ENCODE measurements around the gene GABRA6.

The GABRA6 gene

DNA sequence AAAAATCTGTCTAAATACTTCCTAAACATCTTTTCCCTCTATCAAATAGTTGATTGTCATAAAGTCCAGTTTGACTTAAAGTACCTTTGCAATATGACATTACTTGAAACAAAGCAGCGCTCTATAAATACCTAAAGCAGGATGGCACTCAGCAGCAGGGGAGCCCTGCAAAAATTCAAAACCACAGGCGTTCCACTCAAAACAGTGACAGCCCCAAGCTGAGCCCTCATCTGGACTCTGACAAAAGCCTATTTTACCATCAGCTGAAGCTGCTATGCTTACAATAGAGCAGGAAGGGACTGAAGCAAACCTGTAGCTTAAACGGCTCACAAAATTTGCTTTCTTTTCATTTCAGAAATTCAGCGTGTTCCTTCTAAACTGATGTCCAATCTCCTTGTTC is 11.5 kb downstream of the GABRA6 start:
- Histone ChIP-seq H3K9ac (ENCODE audit: low read depth, low read length) (no peak overlapping the region), H3K4me3 (ENCODE audit: low read depth, low read length) (no peak overlapping the region), H3K4me1 (ENCODE audit: control insufficient read depth, insufficient read depth, low read length) (peaks cover 10% of the 10 kb centered on the region; the same call in 1 of the 2 replicates), H3K36me3 (ENCODE audit: control insufficient read depth, insufficient read depth, low read length) (no peaks in the 10 kb centered on the region), H3K27me3 (ENCODE audit: control insufficient read depth, insufficient read depth, low read length) (no peaks in the 10 kb centered on the region), H3K9me3 (ENCODE audit: control insufficient read depth, insufficient read depth, low read length) (no peaks in the 10 kb centered on the region), H3K27ac (ENCODE audit: low read depth, low read length) (no peak overlapping the region)

DNA sequence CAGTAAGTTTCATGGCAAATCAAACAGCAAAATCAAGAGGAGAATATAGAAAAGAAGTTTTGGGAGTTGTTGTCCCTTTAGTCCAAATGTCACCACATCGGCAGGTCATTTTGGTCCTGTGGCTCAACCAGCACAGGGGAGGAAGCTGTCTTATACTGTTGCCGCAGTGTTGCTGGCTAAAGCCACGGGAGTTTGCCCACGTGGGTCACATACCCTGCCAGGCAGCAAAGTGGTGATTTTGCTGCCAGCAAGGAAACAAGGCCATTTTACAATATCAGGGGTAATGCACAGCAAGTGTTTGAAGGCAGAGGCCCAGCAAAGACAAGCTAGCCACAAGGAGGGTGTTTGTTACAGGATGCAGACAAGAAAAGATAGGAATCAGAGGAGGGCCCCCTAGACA is 14.5 kb downstream of the GABRA6 start:
- no peak overlapping the region for H3K27ac ChIP-seq (ENCODE audit: low read depth, low read length)
- H3K4me3 ChIP-seq (ENCODE audit: low read depth, low read length), result no peak overlapping the region
- no peaks in the 10 kb centered on the region for H3K27me3 ChIP-seq (ENCODE audit: control insufficient read depth, insufficient read depth, low read length)
- peaks cover 10% of the 10 kb centered on the region; the same call in 1 of the 2 replicates for H3K4me1 ChIP-seq (ENCODE audit: control insufficient read depth, insufficient read depth, low read length)
- H3K36me3 ChIP-seq (ENCODE audit: control insufficient read depth, insufficient read depth, low read length), result no peaks in the 10 kb centered on the region
- no peak overlapping the region for H3K9ac ChIP-seq (ENCODE audit: low read depth, low read length)
- no peaks in the 10 kb centered on the region for H3K9me3 ChIP-seq (ENCODE audit: control insufficient read depth, insufficient read depth, low read length)

DNA sequence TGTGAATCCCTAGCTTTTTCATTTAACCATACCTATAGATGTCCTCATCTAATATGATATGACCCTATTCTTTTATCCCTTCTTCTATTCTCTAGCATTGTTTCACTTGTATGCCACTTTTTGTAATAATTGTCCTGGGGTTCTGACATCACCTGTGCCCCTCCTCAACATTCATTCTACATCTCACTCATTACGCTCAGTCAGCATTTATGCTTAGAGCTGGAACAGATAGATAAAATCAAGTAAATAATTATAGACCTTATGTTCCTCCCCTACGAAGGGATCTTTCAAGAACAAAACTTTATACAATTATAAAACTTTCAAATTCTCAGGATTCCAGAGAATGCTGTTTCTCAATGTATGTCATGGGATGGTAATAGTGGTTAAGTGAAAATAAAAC is 18.0 kb downstream of the GABRA6 start:
- Histone ChIP-seq H3K4me3 (ENCODE audit: low read depth, low read length) (no peak overlapping the region), H3K9me3 (ENCODE audit: control insufficient read depth, insufficient read depth, low read length) (no peaks in the 10 kb centered on the region), H3K36me3 (ENCODE audit: control insufficient read depth, insufficient read depth, low read length) (no peaks in the 10 kb centered on the region), H3K9ac (ENCODE audit: low read depth, low read length) (no peak overlapping the region), H3K4me1 (ENCODE audit: control insufficient read depth, insufficient read depth, low read length) (no peaks in the 10 kb centered on the region), H3K27me3 (ENCODE audit: control insufficient read depth, insufficient read depth, low read length) (no peaks in the 10 kb centered on the region), H3K27ac (ENCODE audit: low read depth, low read length) (no peak overlapping the region)

DNA sequence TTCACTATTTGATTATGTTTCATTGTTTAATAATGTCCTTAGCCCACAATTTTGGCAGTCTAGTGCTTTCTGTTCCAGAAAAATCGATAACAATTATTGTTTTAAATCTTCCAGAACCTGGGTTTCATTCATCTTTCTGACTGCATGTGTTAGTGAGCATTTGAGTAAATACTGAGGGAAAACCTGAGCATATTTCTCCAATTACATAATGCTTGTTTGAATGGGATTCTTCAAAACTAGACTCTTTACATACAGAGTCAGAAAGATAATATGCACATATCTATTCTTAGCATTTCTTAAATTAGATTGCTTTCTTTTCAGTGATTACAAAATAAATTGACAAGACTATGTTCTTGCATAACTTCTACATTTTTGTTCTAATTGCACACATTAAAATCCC is 21.9 kb downstream of the GABRA6 start:
- H3K36me3 ChIP-seq (ENCODE audit: control insufficient read depth, insufficient read depth, low read length), result no peaks in the 10 kb centered on the region
- H3K27ac ChIP-seq (ENCODE audit: low read depth, low read length), result no peak overlapping the region
- H3K4me1 ChIP-seq (ENCODE audit: control insufficient read depth, insufficient read depth, low read length), result no peaks in the 10 kb centered on the region
- no peak overlapping the region for H3K9ac ChIP-seq (ENCODE audit: low read depth, low read length)
- no peaks in the 10 kb centered on the region for H3K9me3 ChIP-seq (ENCODE audit: control insufficient read depth, insufficient read depth, low read length)
- H3K4me3 ChIP-seq (ENCODE audit: low read depth, low read length), result no peak overlapping the region
- H3K27me3 ChIP-seq (ENCODE audit: control insufficient read depth, insufficient read depth, low read length), result no peaks in the 10 kb centered on the region

DNA sequence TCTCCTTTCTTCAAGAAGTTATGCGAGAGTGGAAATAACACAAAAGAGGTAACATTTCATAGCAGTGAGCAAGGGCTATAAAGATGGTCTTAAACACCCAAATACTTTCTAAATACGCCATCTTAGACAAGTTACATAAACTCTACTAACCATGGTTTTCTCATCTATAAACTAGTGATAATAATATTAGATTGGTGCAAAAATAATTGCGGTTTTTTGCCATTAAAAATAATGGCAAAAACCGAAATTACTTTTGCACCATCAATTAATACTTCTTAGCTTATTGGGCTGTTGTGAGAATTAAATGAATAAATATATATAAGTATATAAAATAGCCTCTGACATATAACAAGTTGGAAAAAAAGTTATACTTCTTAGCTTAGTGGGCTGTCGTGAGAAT is 23.7 kb downstream of the GABRA6 start:
- H3K4me3 ChIP-seq (ENCODE audit: low read depth, low read length), result no peak overlapping the region
- H3K27me3 ChIP-seq (ENCODE audit: control insufficient read depth, insufficient read depth, low read length), result no peaks in the 10 kb centered on the region
- H3K27ac ChIP-seq (ENCODE audit: low read depth, low read length), result no peak overlapping the region
- no peaks in the 10 kb centered on the region for H3K36me3 ChIP-seq (ENCODE audit: control insufficient read depth, insufficient read depth, low read length)
- H3K9me3 ChIP-seq (ENCODE audit: control insufficient read depth, insufficient read depth, low read length), result no peaks in the 10 kb centered on the region
- H3K9ac ChIP-seq (ENCODE audit: low read depth, low read length), result no peak overlapping the region
- H3K4me1 ChIP-seq (ENCODE audit: control insufficient read depth, insufficient read depth, low read length), result peaks cover 11% of the 10 kb centered on the region; the same call in 1 of the 2 replicates

DNA sequence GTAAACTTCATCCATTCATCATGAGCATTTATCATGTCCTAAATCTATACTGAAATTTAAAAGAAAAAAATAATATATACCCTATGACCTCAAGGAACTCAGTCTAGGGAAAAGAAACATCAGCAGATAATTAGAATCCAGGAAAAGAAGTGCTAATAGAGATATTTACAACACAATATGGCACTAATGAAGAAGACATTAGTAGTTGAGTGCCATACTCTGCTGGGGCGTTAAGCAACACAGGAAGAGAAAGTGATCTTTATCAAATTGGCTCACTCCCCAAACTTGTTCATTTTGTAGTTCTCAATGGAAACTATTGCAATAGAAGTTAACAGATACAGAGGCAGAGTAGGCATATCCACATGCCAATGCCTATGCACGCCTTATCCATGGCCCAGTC is 27.5 kb downstream of the GABRA6 start:
- Histone ChIP-seq H3K9me3 (ENCODE audit: control insufficient read depth, insufficient read depth, low read length) (no peaks in the 10 kb centered on the region; the same call in 1 of the 2 replicates), H3K9ac (ENCODE audit: low read depth, low read length) (no peak overlapping the region), H3K36me3 (ENCODE audit: control insufficient read depth, insufficient read depth, low read length) (no peaks in the 10 kb centered on the region), H3K27me3 (ENCODE audit: control insufficient read depth, insufficient read depth, low read length) (no peaks in the 10 kb centered on the region), H3K4me1 (ENCODE audit: control insufficient read depth, insufficient read depth, low read length) (peaks cover 11% of the 10 kb centered on the region; the same call in 1 of the 2 replicates), H3K4me3 (ENCODE audit: low read depth, low read length) (no peak overlapping the region), H3K27ac (ENCODE audit: low read depth, low read length) (no peak overlapping the region)

DNA sequence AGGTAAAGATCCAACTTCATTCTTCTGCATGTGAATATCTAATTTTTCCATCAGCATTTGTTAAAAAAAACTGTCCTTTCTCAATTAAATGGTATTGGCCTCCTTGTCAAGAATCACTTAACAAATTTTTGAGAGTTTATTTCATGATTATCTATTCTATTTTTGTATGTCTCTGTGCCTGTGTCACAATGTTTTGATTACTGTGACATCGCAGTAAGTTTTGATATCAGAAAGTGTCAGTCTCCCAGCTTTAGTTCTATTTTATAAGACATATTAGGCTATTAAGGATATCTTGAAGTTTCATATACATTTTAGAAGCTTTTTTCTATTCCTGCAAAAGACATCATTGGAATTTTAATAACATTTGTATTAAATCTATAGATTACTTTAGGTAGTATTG is 33.6 kb downstream of the GABRA6 start:
- Histone ChIP-seq H3K36me3 (ENCODE audit: control insufficient read depth, insufficient read depth, low read length) (no peaks in the 10 kb centered on the region), H3K4me1 (ENCODE audit: control insufficient read depth, insufficient read depth, low read length) (no peaks in the 10 kb centered on the region), H3K27ac (ENCODE audit: low read depth, low read length) (no peak overlapping the region), H3K9ac (ENCODE audit: low read depth, low read length) (no peak overlapping the region), H3K4me3 (ENCODE audit: low read depth, low read length) (no peak overlapping the region), H3K9me3 (ENCODE audit: control insufficient read depth, insufficient read depth, low read length) (no peaks in the 10 kb centered on the region; the same call in 1 of the 2 replicates), H3K27me3 (ENCODE audit: control insufficient read depth, insufficient read depth, low read length) (no peaks in the 10 kb centered on the region)

DNA sequence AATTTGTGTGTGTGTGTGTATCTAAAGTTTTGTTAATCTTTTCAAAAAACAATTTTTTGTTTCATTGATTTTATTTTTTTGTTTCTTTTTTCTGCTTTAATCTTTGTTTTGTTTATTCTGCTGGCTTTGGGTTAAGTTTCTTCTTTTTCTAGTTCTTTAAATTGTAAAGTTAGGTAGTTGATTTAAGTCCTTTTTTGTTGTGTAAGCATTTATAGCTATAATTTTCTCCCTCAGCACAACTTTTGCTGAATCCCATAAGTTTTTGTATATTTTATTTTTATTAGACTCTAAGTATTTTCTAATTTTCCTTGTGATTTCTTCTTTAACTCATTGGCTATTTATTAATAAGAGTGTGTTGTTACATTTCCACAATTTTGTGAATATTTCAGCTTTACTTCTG is 34.9 kb downstream of the GABRA6 start:
- Histone ChIP-seq H3K9ac (ENCODE audit: low read depth, low read length) (no peak overlapping the region), H3K27ac (ENCODE audit: low read depth, low read length) (no peak overlapping the region), H3K9me3 (ENCODE audit: control insufficient read depth, insufficient read depth, low read length) (no peaks in the 10 kb centered on the region; the same call in 1 of the 2 replicates), H3K4me3 (ENCODE audit: low read depth, low read length) (no peak overlapping the region), H3K36me3 (ENCODE audit: control insufficient read depth, insufficient read depth, low read length) (no peaks in the 10 kb centered on the region), H3K27me3 (ENCODE audit: control insufficient read depth, insufficient read depth, low read length) (no peaks in the 10 kb centered on the region), H3K4me1 (ENCODE audit: control insufficient read depth, insufficient read depth, low read length) (no peaks in the 10 kb centered on the region)

DNA sequence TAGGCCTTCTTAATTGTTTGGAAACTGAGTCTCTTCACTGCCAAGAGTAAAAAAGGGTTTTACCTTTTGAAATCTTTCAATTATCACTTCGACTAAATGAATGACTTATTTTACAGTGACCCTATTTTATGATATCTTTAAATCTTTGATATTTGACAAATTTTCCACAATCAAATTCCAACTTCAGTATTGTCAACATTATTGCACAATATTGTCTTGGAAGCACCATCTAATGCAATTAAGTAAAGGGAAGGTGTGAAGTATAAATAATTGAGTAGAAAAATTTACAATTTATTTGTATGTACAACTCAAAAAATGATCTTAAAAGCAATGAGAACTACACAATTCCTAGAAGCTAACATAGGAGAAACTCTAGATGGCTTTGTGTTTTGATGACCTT is 49.2 kb downstream of the GABRA6 start:
- no peaks in the 10 kb centered on the region for H3K36me3 ChIP-seq (ENCODE audit: control insufficient read depth, insufficient read depth, low read length)
- H3K4me1 ChIP-seq (ENCODE audit: control insufficient read depth, insufficient read depth, low read length), result no peaks in the 10 kb centered on the region
- no peak overlapping the region for H3K27ac ChIP-seq (ENCODE audit: low read depth, low read length)
- H3K4me3 ChIP-seq (ENCODE audit: low read depth, low read length), result no peak overlapping the region
- H3K9ac ChIP-seq (ENCODE audit: low read depth, low read length), result no peak overlapping the region
- no peaks in the 10 kb centered on the region for H3K9me3 ChIP-seq (ENCODE audit: control insufficient read depth, insufficient read depth, low read length)
- H3K27me3 ChIP-seq (ENCODE audit: control insufficient read depth, insufficient read depth, low read length), result no peaks in the 10 kb centered on the region

DNA sequence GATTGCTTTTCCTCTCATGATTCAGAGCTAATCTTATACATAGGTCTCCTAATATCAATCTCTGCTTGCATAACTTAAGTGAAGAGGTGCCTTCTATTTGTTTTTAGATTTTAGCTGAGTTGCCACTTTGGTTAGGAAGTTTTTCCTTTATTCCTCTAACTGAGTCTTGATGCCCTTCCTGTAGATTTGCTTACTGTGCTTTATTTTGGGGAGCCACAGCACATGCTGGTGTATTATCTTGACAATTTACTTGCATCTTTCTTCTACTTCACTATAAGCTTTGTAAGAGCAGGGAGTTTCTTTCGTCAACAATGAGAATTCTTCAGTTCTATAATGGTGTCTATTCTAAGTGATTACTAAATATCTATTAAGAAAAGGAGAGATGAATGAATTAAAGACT is 54.9 kb downstream of the GABRA6 start:
- Histone ChIP-seq H3K27ac (ENCODE audit: low read depth, low read length) (no peak overlapping the region), H3K9me3 (ENCODE audit: control insufficient read depth, insufficient read depth, low read length) (no peaks in the 10 kb centered on the region), H3K9ac (ENCODE audit: low read depth, low read length) (no peak overlapping the region), H3K4me3 (ENCODE audit: low read depth, low read length) (no peak overlapping the region), H3K27me3 (ENCODE audit: control insufficient read depth, insufficient read depth, low read length) (no peaks in the 10 kb centered on the region), H3K4me1 (ENCODE audit: control insufficient read depth, insufficient read depth, low read length) (no peaks in the 10 kb centered on the region), H3K36me3 (ENCODE audit: control insufficient read depth, insufficient read depth, low read length) (no peaks in the 10 kb centered on the region)

DNA sequence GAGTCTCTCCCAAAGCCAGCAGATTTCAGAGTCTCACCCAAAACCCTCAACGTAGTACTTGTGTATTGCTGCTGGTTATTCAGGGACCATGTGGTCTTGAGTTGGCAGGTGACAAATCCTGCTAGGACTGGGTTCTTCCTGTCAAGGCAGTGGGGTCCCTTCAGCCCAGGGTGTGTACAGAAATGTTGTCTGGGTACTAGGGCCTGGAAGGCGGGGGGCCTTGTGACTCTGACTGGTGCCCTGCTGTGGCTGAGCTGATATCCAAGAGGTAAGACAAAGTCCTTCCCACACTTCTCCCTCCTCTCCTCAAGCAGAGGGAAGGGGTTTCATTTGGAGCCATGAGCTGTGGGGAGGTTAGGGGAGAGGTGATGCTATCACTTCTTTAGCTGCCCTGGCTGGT is 58.8 kb downstream of the GABRA6 start:
- Histone ChIP-seq H3K27ac (ENCODE audit: low read depth, low read length) (no peak overlapping the region), H3K9me3 (ENCODE audit: control insufficient read depth, insufficient read depth, low read length) (0 out of 2 replicates have a peak, but pooled peaks cover 3% of the 10 kb centered on the region), H3K4me3 (ENCODE audit: low read depth, low read length) (no peak overlapping the region), H3K4me1 (ENCODE audit: control insufficient read depth, insufficient read depth, low read length) (no peaks in the 10 kb centered on the region), H3K36me3 (ENCODE audit: control insufficient read depth, insufficient read depth, low read length) (no peaks in the 10 kb centered on the region), H3K27me3 (ENCODE audit: control insufficient read depth, insufficient read depth, low read length) (no peaks in the 10 kb centered on the region), H3K9ac (ENCODE audit: low read depth, low read length) (no peak overlapping the region)

DNA sequence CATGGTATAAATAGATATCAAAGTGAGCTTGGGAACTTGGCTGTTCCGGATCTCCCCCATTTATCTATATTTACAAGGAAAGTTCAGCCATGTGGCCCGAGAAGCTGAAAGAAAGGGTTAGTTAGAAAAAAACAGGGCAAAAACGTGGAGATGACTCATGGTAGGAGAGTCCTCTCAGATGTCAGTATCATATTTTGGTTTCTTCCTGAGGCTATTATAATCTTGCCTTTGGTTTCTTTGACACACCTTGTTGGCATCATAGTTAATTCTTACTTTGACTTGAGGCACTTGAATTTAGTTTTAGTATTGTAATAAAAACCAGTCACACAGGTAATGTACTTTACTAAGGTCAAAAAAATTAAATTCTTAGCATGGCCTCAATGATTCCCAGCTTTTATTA is 59.9 kb downstream of the GABRA6 start:
- Histone ChIP-seq H3K27ac (ENCODE audit: low read depth, low read length) (no peak overlapping the region), H3K4me1 (ENCODE audit: control insufficient read depth, insufficient read depth, low read length) (no peaks in the 10 kb centered on the region), H3K9me3 (ENCODE audit: control insufficient read depth, insufficient read depth, low read length) (0 out of 2 replicates have a peak, but pooled peaks cover 3% of the 10 kb centered on the region), H3K9ac (ENCODE audit: low read depth, low read length) (no peak overlapping the region), H3K36me3 (ENCODE audit: control insufficient read depth, insufficient read depth, low read length) (no peaks in the 10 kb centered on the region), H3K27me3 (ENCODE audit: control insufficient read depth, insufficient read depth, low read length) (no peaks in the 10 kb centered on the region), H3K4me3 (ENCODE audit: low read depth, low read length) (no peak overlapping the region)

All from HUES48 (cell line).